Endothelial cell of umbilical vein (primary cell): ENCODE measurements around the gene CPZ.

Experiments
- EZH2 ChIP-seq: IDR thresholded peaks from 2 replicates; pipeline ENCODE4 v1.6.1; 2012; ENCODE audit warnings: borderline replicate concordance, low read depth, mild to moderate bottlenecking, moderate library complexity, low read length, inconsistent platforms; ENCODE audit not compliant: severe bottlenecking
- FOS ChIP-seq: IDR thresholded peaks from 2 replicates; pipeline ENCODE4 v1.6.1; 2011; ENCODE audit warnings: mild to moderate bottlenecking, low read length, moderate library complexity, borderline replicate concordance; ENCODE audit not compliant: insufficient read depth
- GATA2 ChIP-seq: IDR thresholded peaks from 2 replicates; pipeline ENCODE4 v1.7.0; 2011; ENCODE audit warnings: low read depth, mild to moderate bottlenecking, moderate library complexity, mixed read lengths, low read length; ENCODE audit not compliant: insufficient read length, insufficient read depth
- JUN ChIP-seq: IDR thresholded peaks from 2 replicates; pipeline ENCODE4 v1.6.1; 2011; ENCODE audit warnings: borderline replicate concordance, low read depth; ENCODE audit not compliant: insufficient read length, insufficient read depth
- MYC ChIP-seq: IDR thresholded peaks from one replicate; pipeline ENCODE4 v1.6.1; 2011; ENCODE audit warnings: mild to moderate bottlenecking, low read depth, low read length
- POLR2A ChIP-seq: IDR thresholded peaks from 2 replicates; pipeline ENCODE4 v1.6.1; 2012; ENCODE audit warnings: low read depth, mild to moderate bottlenecking, control low read depth, low read length
- POLR2AphosphoS5 ChIP-seq: IDR thresholded peaks from 2 replicates; pipeline ENCODE4 v1.6.1; 2012; ENCODE audit warnings: low read depth, mild to moderate bottlenecking, control low read depth, low read length, moderate library complexity; ENCODE audit not compliant: insufficient read depth
- TF ChIP-seq, protein P1 (sequence below), 2 donors: IDR thresholded peaks; 1 replicate in 1 of 2; 2 replicates in 1 of 2; pipeline ENCODE4 v1.5.1; 2011; ENCODE audit warnings: low read length in 2 of 2, mild to moderate bottlenecking in 2 of 2, moderate library complexity in 2 of 2, control low read depth in 1 of 2, inconsistent platforms in 1 of 2, low read depth in 1 of 2; ENCODE audit not compliant: insufficient read depth in 1 of 2; ENCODE audit errors: extremely low read depth in 1 of 2
- TF ChIP-seq, protein P2 (sequence below): IDR thresholded peaks from 2 replicates; pipeline ENCODE4 v1.6.1; 2011; ENCODE audit not compliant: insufficient read depth, insufficient read length

DNA sequence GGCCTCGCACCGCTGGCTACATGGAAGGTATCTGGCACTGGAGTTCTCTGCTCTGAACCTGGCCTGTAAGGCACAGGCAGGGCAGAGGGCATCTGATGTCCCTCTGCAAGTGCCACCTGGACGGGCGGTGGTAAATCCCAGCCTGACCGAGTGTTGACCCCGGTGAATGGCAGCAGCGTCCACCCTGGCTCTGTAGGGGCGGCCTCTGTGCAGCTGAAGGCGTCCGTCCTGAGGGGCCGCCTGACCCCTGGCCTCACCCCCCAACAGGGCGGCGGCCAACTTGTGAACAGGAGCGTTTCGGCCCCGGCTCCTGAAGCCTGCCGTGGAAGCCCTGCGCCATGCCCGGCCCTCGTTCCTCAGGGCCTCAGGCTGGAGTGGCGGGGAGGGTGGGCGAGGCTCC, 51.4 kb downstream of the CPZ start:
- TF ChIP-seq, protein P1, sequence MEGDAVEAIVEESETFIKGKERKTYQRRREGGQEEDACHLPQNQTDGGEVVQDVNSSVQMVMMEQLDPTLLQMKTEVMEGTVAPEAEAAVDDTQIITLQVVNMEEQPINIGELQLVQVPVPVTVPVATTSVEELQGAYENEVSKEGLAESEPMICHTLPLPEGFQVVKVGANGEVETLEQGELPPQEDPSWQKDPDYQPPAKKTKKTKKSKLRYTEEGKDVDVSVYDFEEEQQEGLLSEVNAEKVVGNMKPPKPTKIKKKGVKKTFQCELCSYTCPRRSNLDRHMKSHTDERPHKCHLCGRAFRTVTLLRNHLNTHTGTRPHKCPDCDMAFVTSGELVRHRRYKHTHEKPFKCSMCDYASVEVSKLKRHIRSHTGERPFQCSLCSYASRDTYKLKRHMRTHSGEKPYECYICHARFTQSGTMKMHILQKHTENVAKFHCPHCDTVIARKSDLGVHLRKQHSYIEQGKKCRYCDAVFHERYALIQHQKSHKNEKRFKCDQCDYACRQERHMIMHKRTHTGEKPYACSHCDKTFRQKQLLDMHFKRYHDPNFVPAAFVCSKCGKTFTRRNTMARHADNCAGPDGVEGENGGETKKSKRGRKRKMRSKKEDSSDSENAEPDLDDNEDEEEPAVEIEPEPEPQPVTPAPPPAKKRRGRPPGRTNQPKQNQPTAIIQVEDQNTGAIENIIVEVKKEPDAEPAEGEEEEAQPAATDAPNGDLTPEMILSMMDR (IDR thresholded peaks at IDR 0.05; ENCODE audit: extremely low read depth in 1 of 2, insufficient read depth in 1 of 2, low read depth in 1 of 2, low read length in 2 of 2): no peak
- no peak for TF ChIP-seq EZH2
- TF ChIP-seq, protein P2, sequence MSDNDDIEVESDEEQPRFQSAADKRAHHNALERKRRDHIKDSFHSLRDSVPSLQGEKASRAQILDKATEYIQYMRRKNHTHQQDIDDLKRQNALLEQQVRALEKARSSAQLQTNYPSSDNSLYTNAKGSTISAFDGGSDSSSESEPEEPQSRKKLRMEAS: no peak
- TF ChIP-seq POLR2A: no peak
- no peak for TF ChIP-seq POLR2AphosphoS5
- no peak for TF ChIP-seq FOS
- no peak for TF ChIP-seq GATA2
- TF ChIP-seq MYC: no peak
- no peak for TF ChIP-seq JUN
